Measurements from ENCODE around the gene DDX24.

Gene DDX24

DNA sequence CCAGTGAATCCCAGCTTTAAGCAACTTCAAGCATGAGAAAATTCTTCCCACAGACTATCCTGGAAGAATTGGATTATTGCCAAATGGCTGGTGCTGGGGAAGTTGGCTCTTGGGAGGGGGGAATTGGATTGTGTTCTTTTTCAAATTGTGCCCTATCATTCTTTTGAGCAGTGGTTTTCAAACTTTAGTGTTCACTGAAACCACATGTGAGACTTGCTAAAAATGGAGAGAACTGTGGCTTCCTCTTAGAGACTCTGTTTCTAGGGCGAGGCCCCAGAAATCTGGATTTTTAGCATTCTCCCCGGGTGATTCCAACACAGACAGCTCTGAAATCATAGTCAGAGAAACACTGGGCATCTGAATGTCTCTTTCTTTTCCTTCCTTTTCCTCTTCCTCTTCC lies 69.2 kb downstream of the DDX24 start:
- TF ChIP-seq, protein P1, sequence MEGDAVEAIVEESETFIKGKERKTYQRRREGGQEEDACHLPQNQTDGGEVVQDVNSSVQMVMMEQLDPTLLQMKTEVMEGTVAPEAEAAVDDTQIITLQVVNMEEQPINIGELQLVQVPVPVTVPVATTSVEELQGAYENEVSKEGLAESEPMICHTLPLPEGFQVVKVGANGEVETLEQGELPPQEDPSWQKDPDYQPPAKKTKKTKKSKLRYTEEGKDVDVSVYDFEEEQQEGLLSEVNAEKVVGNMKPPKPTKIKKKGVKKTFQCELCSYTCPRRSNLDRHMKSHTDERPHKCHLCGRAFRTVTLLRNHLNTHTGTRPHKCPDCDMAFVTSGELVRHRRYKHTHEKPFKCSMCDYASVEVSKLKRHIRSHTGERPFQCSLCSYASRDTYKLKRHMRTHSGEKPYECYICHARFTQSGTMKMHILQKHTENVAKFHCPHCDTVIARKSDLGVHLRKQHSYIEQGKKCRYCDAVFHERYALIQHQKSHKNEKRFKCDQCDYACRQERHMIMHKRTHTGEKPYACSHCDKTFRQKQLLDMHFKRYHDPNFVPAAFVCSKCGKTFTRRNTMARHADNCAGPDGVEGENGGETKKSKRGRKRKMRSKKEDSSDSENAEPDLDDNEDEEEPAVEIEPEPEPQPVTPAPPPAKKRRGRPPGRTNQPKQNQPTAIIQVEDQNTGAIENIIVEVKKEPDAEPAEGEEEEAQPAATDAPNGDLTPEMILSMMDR (IDR thresholded peaks at IDR 0.05; ENCODE audit: borderline replicate concordance, insufficient read depth, low read depth, low read length) = no peak
- H3K4me3 ChIP-seq (ENCODE audit: low read depth, low read length) = no peak overlapping the region

DNA sequence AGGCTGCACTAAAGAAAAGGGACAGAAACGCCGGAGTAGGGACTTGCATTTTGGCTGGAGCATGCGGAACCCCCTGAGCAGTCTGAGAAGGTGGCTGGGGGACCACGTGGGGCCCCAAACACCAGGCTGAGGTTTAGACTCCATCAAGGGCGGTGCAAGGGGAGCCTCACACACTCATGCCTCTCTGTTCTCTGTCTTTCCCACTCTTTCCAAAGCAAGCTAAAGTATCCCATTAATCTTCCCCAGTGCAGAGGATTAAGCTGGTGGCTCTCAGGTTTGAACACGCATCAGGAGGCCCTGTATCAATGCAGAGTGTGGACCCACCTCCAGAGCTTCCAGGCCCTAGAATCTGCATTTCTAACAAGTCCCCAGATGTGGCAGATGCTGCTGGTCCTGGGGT lies 70.4 kb downstream of the DDX24 start:
- no peak overlapping the region for H3K4me3 ChIP-seq (ENCODE audit: low read depth, low read length)
- TF ChIP-seq, protein P1 (IDR thresholded peaks at IDR 0.05; ENCODE audit: borderline replicate concordance, insufficient read depth, low read depth, low read length) = no peak

DNA sequence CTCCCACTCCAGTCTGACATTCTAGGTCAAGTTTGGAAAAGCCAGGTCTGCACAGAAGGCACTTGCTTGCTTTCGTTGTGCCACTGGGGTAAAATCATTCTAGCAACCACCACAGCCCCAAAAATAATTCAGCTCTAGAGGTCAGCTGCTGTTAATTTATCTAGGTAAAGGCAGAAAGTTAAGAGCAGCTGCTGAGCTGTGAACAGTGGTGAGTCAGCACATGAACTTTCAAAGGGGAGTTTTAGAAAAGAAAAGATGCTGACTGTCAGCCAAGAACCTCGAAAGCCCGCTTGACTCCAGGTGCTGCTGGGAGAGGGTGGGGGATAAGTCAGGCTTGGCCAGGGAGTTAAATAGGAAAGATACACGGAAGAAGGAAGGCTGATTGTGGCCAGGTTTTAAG lies 71.2 kb downstream of the DDX24 start:
- TF ChIP-seq, protein P1 (IDR thresholded peaks at IDR 0.05; ENCODE audit: borderline replicate concordance, insufficient read depth, low read depth, low read length) = no peak
- no peak overlapping the region for H3K4me3 ChIP-seq (ENCODE audit: low read depth, low read length)

DNA sequence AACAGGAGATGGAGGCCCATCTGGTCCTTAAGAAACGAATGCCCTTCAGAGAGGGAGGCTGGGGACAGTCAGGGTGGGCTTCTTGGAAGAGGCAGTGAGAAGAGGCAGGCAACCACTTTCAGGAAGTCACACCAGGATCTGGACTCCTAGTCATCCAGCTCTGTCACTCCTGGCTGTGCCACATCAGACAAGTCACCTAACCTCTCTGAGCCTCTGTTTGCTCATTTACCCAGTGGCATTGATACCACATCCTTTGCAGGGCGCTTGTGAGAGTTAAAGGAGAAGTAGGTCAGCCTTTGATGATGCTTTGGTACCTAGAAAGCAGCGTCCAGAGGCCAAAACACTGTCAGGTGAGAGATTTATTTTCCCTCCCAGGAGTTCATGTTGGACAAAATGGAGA lies 72.8 kb downstream of the DDX24 start:
- TF ChIP-seq, protein P1 (IDR thresholded peaks at IDR 0.05; ENCODE audit: borderline replicate concordance, insufficient read depth, low read depth, low read length) = no peak
- H3K4me3 ChIP-seq (ENCODE audit: low read depth, low read length) = no peak overlapping the region

DNA sequence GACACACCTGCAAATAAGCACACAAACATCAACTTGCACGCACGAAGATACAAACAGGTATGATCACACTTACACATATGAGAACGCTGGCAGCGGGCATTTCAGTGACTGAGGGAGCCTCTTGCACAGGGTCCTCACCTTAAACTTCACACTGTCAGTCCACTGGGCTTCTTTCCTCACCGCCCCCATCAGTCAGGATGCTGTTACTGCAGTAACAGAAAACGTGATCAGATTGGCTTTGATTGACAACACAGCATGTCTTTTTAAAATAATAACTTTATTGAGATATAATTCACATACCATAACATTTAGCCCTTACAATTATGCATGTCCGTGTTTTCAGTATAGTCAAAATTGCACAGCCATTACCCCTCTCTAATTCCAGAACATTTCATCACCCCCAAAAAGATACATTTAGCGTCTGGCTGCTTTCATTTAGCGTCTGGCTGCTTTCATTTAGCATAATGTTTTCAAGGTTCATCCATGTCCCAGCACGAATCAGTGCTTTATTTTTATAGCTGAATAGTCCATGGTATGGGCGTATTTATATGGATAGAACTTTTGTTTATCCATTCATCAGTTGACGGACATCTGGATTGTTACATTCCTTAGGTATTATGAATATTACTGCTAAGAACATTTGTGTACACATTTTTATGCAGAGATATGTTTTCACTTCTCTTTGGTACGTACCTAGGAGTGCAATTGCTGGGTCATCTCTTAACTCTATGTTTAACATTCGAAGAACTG lies 75.5 kb downstream of the DDX24 start:
- no peak overlapping the region for H3K4me3 ChIP-seq (ENCODE audit: low read depth, low read length)
- TF ChIP-seq, protein P1 (IDR thresholded peaks at IDR 0.05; ENCODE audit: borderline replicate concordance, insufficient read depth, low read depth, low read length) = peak; percentile 67

DNA sequence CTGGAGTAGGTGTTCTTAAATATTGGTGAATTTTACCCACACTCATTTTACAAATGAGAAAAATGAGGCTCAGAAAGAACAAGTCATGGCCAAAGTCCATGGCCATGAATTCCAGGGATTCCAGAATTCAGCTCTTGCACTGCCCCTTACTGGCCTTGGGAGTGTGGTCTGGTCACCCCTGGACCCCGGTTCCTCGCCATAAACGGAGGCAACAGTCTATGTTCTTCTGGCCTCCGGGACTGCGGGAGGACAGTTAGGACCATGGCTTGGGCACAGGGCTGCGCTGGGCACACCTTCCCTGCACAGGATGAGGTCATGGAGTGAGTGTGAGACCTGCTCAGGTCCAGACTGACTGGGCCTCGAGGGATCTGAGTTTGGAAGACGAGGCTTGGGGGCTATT lies 77.0 kb downstream of the DDX24 start:
- TF ChIP-seq, protein P1 (IDR thresholded peaks at IDR 0.05; ENCODE audit: borderline replicate concordance, insufficient read depth, low read depth, low read length) = no peak

DNA sequence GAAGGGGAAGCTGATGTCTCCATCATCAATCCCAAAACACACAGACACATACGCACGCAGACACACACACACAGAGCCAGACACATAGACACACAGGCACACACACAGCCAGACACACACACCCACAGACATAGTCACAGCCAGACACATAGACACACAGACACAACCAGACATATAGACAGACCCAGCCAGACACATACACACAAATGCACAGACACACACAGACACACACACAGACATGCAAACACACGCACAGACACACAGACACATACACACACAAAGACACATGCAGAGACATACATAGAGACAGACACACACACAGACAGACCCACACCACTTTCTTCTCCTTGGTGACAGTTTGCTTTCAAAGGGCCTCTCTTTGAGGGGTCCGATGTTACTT lies 77.6 kb downstream of the DDX24 start:
- H3K4me3 ChIP-seq (ENCODE audit: low read depth, low read length) = no peak overlapping the region
- TF ChIP-seq, protein P1 (IDR thresholded peaks at IDR 0.05; ENCODE audit: borderline replicate concordance, insufficient read depth, low read depth, low read length) = no peak

More for the DNA sequence above, 77.0 kb downstream of the DDX24 start:
- no peak overlapping the region for H3K4me3 ChIP-seq (ENCODE audit: low read depth, low read length)
